Hepatocyte (in vitro differentiated cells): ENCODE data around the gene ADCY9. TPM values are rescaled to one million over a fixed set of nuclear protein-coding genes. Genes with fewer than 3 reads are reported as not detected.
"Not testable (repeated sequence)": the region's sequence is repeated elsewhere in the genome, so short reads cannot be mapped to it uniquely, and the experiment has no call there.

Experiments used
- DNase-seq: peaks from one replicate; pipeline ENCODE4 v3.0.0-alpha.2; 2016; ENCODE audit warnings: low spot score
- H2AFZ ChIP-seq: fragments of 200-600 bp; sonication (generic); 2 replicates; pipeline ENCODE4 v1.6.0; 2016; ENCODE audit warnings: antibody characterized with exemption, mild to moderate bottlenecking
- H3K27ac ChIP-seq: fragments of 200-600 bp; sonication (generic); 2 replicates; pipeline ENCODE4 v1.5.1; 2016; ENCODE audit warnings: mild to moderate bottlenecking
- H3K27me3 ChIP-seq: fragments of 200-600 bp; sonication (generic); 2 replicates; pipeline ENCODE4 v1.6.1; 2016
- H3K36me3 ChIP-seq: fragments of 200-600 bp; sonication (generic); replicated peaks from 2 replicates; pipeline ENCODE4 v1.5.1; 2016; ENCODE audit warnings: low read depth; ENCODE audit not compliant: insufficient read depth
- H3K4me1 ChIP-seq: fragments of 200-600 bp; sonication (generic); 2 replicates; pipeline ENCODE4 v1.5.1; 2016; ENCODE audit warnings: mild to moderate bottlenecking, moderate library complexity; ENCODE audit not compliant: insufficient read depth
- H3K4me2 ChIP-seq: fragments of 200-600 bp; sonication (generic); 2 replicates; pipeline ENCODE4 v1.6.0; 2016
- H3K4me3 ChIP-seq: fragments of 200-600 bp; sonication (generic); 2 replicates; pipeline ENCODE4 v1.5.1; 2016; ENCODE audit warnings: mild to moderate bottlenecking
- H3K79me2 ChIP-seq: fragments of 200-600 bp; sonication (generic); 2 replicates; pipeline ENCODE4 v1.6.0; 2017; ENCODE audit warnings: mild to moderate bottlenecking
- H3K9me2 ChIP-seq: fragments of 200-600 bp; sonication (generic); replicated peaks from 2 replicates; pipeline ENCODE4 v1.6.0; 2017; ENCODE audit warnings: mild to moderate bottlenecking; ENCODE audit not compliant: insufficient read depth
- H3K9me3 ChIP-seq: fragments of 200-600 bp; sonication (generic); 2 replicates; pipeline ENCODE4 v1.5.1; 2016; ENCODE audit warnings: low read depth, mild to moderate bottlenecking
- H4K20me1 ChIP-seq: fragments of 200-600 bp; sonication (generic); 2 replicates; pipeline ENCODE4 v1.6.0; 2016; ENCODE audit warnings: mild to moderate bottlenecking; ENCODE audit not compliant: insufficient read depth, poor library complexity, severe bottlenecking
- CTCF ChIP-seq: fragments of 200-600 bp; sonication (generic); IDR thresholded peaks from 2 replicates; pipeline ENCODE4 v1.5.1; 2016; ENCODE audit warnings: antibody characterized with exemption, mild to moderate bottlenecking; ENCODE audit not compliant: poor library complexity
- EZH2 ChIP-seq: fragments of 200-600 bp; sonication (generic); IDR thresholded peaks from 2 replicates; pipeline ENCODE4 v1.6.1; 2016; ENCODE audit warnings: antibody characterized with exemption, mild to moderate bottlenecking, borderline replicate concordance
- EZH2phosphoT487 ChIP-seq: fragments of 200-600 bp; sonication (generic); IDR thresholded peaks from one replicate; pipeline ENCODE4 v1.6.1; 2018; ENCODE audit warnings: antibody characterized with exemption, mild to moderate bottlenecking, low read depth, moderate library complexity; ENCODE audit not compliant: unreplicated experiment, severe bottlenecking
- WGBS: methylation state at CpG from one replicate; pipeline ENCODE4 v1.1.6; 2016; ENCODE audit warnings: low lambda C conversion rate; ENCODE audit errors: missing lambda C conversion rate; 5-methylcytosine and 5-hydroxymethylcytosine counted together
- polyA plus RNA-seq: library from polyadenylated mRNA; unstranded; fragments of >200 nt; fragmentation: Nextera tagmentation; extraction: Ambion mirVana; gene quantifications from 2 replicates; pipeline ENCODE4 v1.2.1, GENCODE V29; 2016
- total RNA-seq: library from RNA; depleted of rRNA; stranded (reverse); fragments of >200 nt; gene quantifications from 2 replicates; pipeline ENCODE4 v1.2.3, GENCODE V29; 2014

ADCY9 gene
- total and polyA plus RNA-seq, 2 experiments from 2014 or later, result 12.0 to 15.9 TPM

GRCh38 chr16:3934491-3935181 lies 181.6 kb downstream of the ADCY9 start:
- Histone ChIP-seq H3K79me2 (no peaks in the 10 kb centered on the region), H3K27ac (no peak overlapping the region), H3K4me3 (no peak overlapping the region), H3K36me3 (no peaks in the 10 kb centered on the region), H4K20me1 (no peaks in the 10 kb centered on the region), H3K9me3 (no peaks in the 10 kb centered on the region), H3K9me2 (no peaks in the 10 kb centered on the region), H3K4me1 (peaks cover 12% of the 10 kb centered on the region), H3K4me2 (peak overlapping the region; percentile 12), H3K27me3 (no peaks in the 10 kb centered on the region), H2AFZ (peak overlapping the region; percentile 14)
- WGBS, result 72% methylated on average over 13 of the region's 13 CpGs
- no peak for TF ChIP-seq EZH2
- no peak for TF ChIP-seq CTCF
- no peak for TF ChIP-seq EZH2phosphoT487
- no peak for DNase-seq

- DNase-seq, H3K4me3 ChIP-seq, H3K79me2 ChIP-seq, H3K4me2 ChIP-seq, H2AFZ ChIP-seq, H4K20me1 ChIP-seq, H3K9me3 ChIP-seq, H3K4me1 ChIP-seq, H3K9me2 ChIP-seq, H3K27me3 ChIP-seq, H3K27ac ChIP-seq, H3K36me3 ChIP-seq: not testable (repeated sequence)
- 93% methylated on average over 2 of the region's 2 CpGs for WGBS
Observed at GRCh38 chr16:3927147-3927546, 189.1 kb downstream of the ADCY9 start.

- no peaks in the 10 kb centered on the region for H3K36me3 ChIP-seq
- H3K4me3 ChIP-seq, result no peak overlapping the region
- no peak for DNase-seq
- H3K27me3 ChIP-seq, result no peaks in the 10 kb centered on the region
- H3K27ac ChIP-seq, result no peak overlapping the region
- H2AFZ ChIP-seq, result no peak overlapping the region
- no peaks in the 10 kb centered on the region for H3K79me2 ChIP-seq
- no peaks in the 10 kb centered on the region for H3K9me2 ChIP-seq
- no peaks in the 10 kb centered on the region for H4K20me1 ChIP-seq
- no peaks in the 10 kb centered on the region for H3K4me1 ChIP-seq
- TF ChIP-seq EZH2, result no peak
- no peaks in the 10 kb centered on the region for H3K9me3 ChIP-seq
- no peak overlapping the region for H3K4me2 ChIP-seq
Observed at GRCh38 chr16:3924763-3925162, 191.5 kb downstream of the ADCY9 start.

GRCh38 chr16:3922241-3922640 lies 194.0 kb downstream of the ADCY9 start:
- no peaks in the 10 kb centered on the region for H3K27me3 ChIP-seq
- H3K79me2 ChIP-seq, result no peaks in the 10 kb centered on the region
- H4K20me1 ChIP-seq, result no peaks in the 10 kb centered on the region
- no peaks in the 10 kb centered on the region for H3K36me3 ChIP-seq
- DNase-seq, result no peak
- H3K4me2 ChIP-seq, result no peak overlapping the region
- H3K4me1 ChIP-seq, result no peaks in the 10 kb centered on the region
- no peak for TF ChIP-seq CTCF
- TF ChIP-seq EZH2, result no peak
- TF ChIP-seq EZH2phosphoT487, result no peak
- H3K9me2 ChIP-seq, result no peaks in the 10 kb centered on the region
- H3K4me3 ChIP-seq, result no peak overlapping the region
- H3K9me3 ChIP-seq, result no peaks in the 10 kb centered on the region
- H2AFZ ChIP-seq, result no peak overlapping the region
- no peak overlapping the region for H3K27ac ChIP-seq
- 74% methylated on average over 13 of the region's 13 CpGs for WGBS
